Skin of body (tissue), 2 donors: ENCODE results near the gene PITX1. TPM values are rescaled to one million over a fixed set of nuclear protein-coding genes. Genes with fewer than 3 reads are reported as not detected.

Source experiments
- DNase-seq: peaks from one replicate; lab custom pipeline; 2025; lab: John Stamatoyannopoulos, UW
- total RNA-seq: library from RNA; depleted of rRNA; stranded (reverse); fragments of >200 nt; gene quantifications from one replicate; pipeline ENCODE4 v1.2.3, GENCODE V29; 2014

PITX1 gene
- total RNA-seq, 1 donor from 2014 or later: 1.1 TPM

- no peak for DNase-seq
Observed at GRCh38 chr5:135042595-135042994, 8.6 kb upstream of the PITX1 start.

GRCh38 chr5:135041726-135042125, 7.7 kb upstream of the PITX1 start:
- DNase-seq: no peak

- DNase-seq: no peak
Observed at GRCh38 chr5:135041145-135041587, 7.1 kb upstream of the PITX1 start.

- no peak for DNase-seq
Observed at GRCh38 chr5:135040333-135041144, 6.5 kb upstream of the PITX1 start.

- DNase-seq: no peak
Observed at GRCh38 chr5:135040034-135040332, 6.0 kb upstream of the PITX1 start.

GRCh38 chr5:135039271-135040033, 5.4 kb upstream of the PITX1 start:
- no peak for DNase-seq

GRCh38 chr5:135038813-135039270, 4.8 kb upstream of the PITX1 start:
- no peak for DNase-seq

GRCh38 chr5:135038205-135038812, 4.3 kb upstream of the PITX1 start:
- DNase-seq: no peak

GRCh38 chr5:135037519-135038204, 3.6 kb upstream of the PITX1 start:
- DNase-seq: no peak

GRCh38 chr5:135036405-135036804, 2.4 kb upstream of the PITX1 start:
- DNase-seq: no peak

- DNase-seq: no peak
Observed at GRCh38 chr5:135035678-135036030, 1.6 kb upstream of the PITX1 start.

GRCh38 chr5:135034963-135035677, 1.1 kb upstream of the PITX1 start:
- no peak for DNase-seq

GRCh38 chr5:135034236-135034962, 371 bp upstream of the PITX1 start:
- DNase-seq: no peak

GRCh38 chr5:135032999-135033861, 798 bp downstream of the PITX1 start:
- no peak for DNase-seq

GRCh38 chr5:135032695-135032998, 1.4 kb downstream of the PITX1 start:
- DNase-seq: no peak

- DNase-seq: no peak
Observed at GRCh38 chr5:135031813-135032694, 2.0 kb downstream of the PITX1 start.

- DNase-seq: no peak
Observed at GRCh38 chr5:135030956-135031812, 2.8 kb downstream of the PITX1 start.
